ENCODE results near the gene ARHGAP8.
A peak's percentile ranks its signal among the peaks of the same experiment; 100 is the strongest.

Gene ARHGAP8

GRCh38 chr22:44752285-44753188, at the start of gene ARHGAP8:
Gene ARHGAP8, plus strand, starts transcription at chr22:44752575. Its CDS starts 33,953 bp downstream, at chr22:44786528.
- DNase-seq (ENCODE audit: low spot score), result no peak

- no peak for DNase-seq (ENCODE audit: low spot score)
Observed at GRCh38 chr22:44703255-44703870, 49.0 kb upstream of the ARHGAP8 start.

- DNase-seq (ENCODE audit: low spot score), result no peak
Observed at GRCh38 chr22:44704159-44705021, 48.0 kb upstream of the ARHGAP8 start.

GRCh38 chr22:44705022-44705297, 47.4 kb upstream of the ARHGAP8 start:
- DNase-seq (ENCODE audit: low spot score), result no peak

- no peak for DNase-seq (ENCODE audit: low spot score)
Observed at GRCh38 chr22:44706488-44706887, 45.9 kb upstream of the ARHGAP8 start.

GRCh38 chr22:44707178-44707577, 45.2 kb upstream of the ARHGAP8 start:
- DNase-seq (ENCODE audit: low spot score), result no peak

GRCh38 chr22:44707752-44708151, 44.6 kb upstream of the ARHGAP8 start:
- DNase-seq (ENCODE audit: low spot score), result no peak

- DNase-seq (ENCODE audit: low spot score), result no peak
Observed at GRCh38 chr22:44709881-44710392, 42.4 kb upstream of the ARHGAP8 start.

- no peak for DNase-seq (ENCODE audit: low spot score)
Observed at GRCh38 chr22:44710474-44711240, 41.7 kb upstream of the ARHGAP8 start.

- no peak for DNase-seq (ENCODE audit: low spot score)
Observed at GRCh38 chr22:44711241-44711560, 41.2 kb upstream of the ARHGAP8 start.

- no peak for DNase-seq (ENCODE audit: low spot score)
Observed at GRCh38 chr22:44711690-44712555, 40.5 kb upstream of the ARHGAP8 start.

GRCh38 chr22:44712962-44713361, 39.4 kb upstream of the ARHGAP8 start:
- DNase-seq (ENCODE audit: low spot score), result no peak

- DNase-seq (ENCODE audit: low spot score), result no peak
Observed at GRCh38 chr22:44714703-44715350, 37.5 kb upstream of the ARHGAP8 start.

- no peak for DNase-seq (ENCODE audit: low spot score)
Observed at GRCh38 chr22:44718418-44718817, 34.0 kb upstream of the ARHGAP8 start.

- no peak for DNase-seq (ENCODE audit: low spot score)
Observed at GRCh38 chr22:44719586-44720368, 32.6 kb upstream of the ARHGAP8 start.

GRCh38 chr22:44721213-44721612, 31.2 kb upstream of the ARHGAP8 start:
- no peak for DNase-seq (ENCODE audit: low spot score)

GRCh38 chr22:44722611-44723010, 29.8 kb upstream of the ARHGAP8 start:
- DNase-seq (ENCODE audit: low spot score), result no peak

- DNase-seq (ENCODE audit: low spot score), result peak; percentile 46
Observed at GRCh38 chr22:44723801-44724200, 28.6 kb upstream of the ARHGAP8 start.

GRCh38 chr22:44724416-44724815, 28.0 kb upstream of the ARHGAP8 start:
- DNase-seq (ENCODE audit: low spot score), result no peak

GRCh38 chr22:44724859-44725258, 27.5 kb upstream of the ARHGAP8 start:
- no peak for DNase-seq (ENCODE audit: low spot score)

Measured in GM03348 (cell line).